ENCODE measurements around the gene PIAS3. TPM values are rescaled to one million over a fixed set of nuclear protein-coding genes. Genes with fewer than 3 reads are reported as not detected.

The PIAS3 gene
- total RNA-seq, 1 experiment from 2014 or later, result 16.8 TPM

DNA sequence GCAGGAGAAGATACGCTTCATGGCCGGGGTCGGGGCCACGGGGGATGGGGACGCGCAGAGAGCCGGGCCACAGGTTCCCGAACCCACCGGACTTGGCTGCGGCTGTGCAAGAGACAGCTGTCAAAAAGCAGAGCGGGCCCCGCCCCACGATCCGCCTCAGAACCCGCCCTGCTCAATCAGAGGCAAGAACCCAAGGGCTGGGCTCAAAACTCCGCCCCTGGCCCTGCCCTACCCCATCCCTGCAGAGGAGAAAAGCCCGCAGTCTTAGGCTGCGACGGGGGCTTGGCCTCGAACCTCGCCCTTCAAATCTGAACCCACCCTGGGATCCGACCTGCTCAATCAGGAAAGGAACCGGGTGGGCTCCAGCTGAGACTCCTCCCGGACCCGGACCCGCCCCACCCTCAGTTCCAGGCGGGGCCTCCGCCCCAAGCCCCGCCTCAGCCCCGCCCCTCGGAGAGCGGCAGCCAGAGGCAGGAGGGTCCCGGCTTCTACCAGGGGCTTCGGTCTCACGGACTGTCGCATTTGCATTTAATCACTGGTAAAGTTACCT lies 26.9 kb upstream of the PIAS3 start, which contains the start of gene ANKRD35:
ANKRD35 (minus strand) TSS at position 129 of the 550 bp plus-strand sequence; CDS start at position 21, 108 bp downstream.
- Histone ChIP-seq H3K4me1 (ENCODE audit: low read length) (peaks cover 16% of the 10 kb centered on the region), H3K4me3 (ENCODE audit: low read length) (peak within 1 kb of the TSS; percentile 76), H3K79me2 (ENCODE audit: low read length) (no peaks in the 10 kb centered on the region), H3K9me3 (ENCODE audit: low read length) (no peaks in the 10 kb centered on the region), H2AFZ (ENCODE audit: low read length) (peak within 1 kb of the TSS; percentile 92), H3K27me3 (ENCODE audit: low read length) (no peaks in the 10 kb centered on the region), H3K36me3 (ENCODE audit: insufficient read depth, low read length) (no peaks in the 10 kb centered on the region), H3K9ac (ENCODE audit: low read length) (peak within 1 kb of the TSS; percentile 39; the same call in 1 of the 2 replicates), H3K4me2 (ENCODE audit: low read depth, low read length, poor library complexity, severe bottlenecking) (peak within 1 kb of the TSS; percentile 68), H4K20me1 (ENCODE audit: insufficient read depth, low read depth, low read length) (no peaks in the 10 kb centered on the region), H3K27ac (ENCODE audit: low read length) (no peak within 1 kb of the TSS), H3K9me2 (replicated peaks; ENCODE audit: insufficient read depth, low read length) (no peaks in the 10 kb centered on the region)
- DNase-seq, result peak; percentile 93

DNA sequence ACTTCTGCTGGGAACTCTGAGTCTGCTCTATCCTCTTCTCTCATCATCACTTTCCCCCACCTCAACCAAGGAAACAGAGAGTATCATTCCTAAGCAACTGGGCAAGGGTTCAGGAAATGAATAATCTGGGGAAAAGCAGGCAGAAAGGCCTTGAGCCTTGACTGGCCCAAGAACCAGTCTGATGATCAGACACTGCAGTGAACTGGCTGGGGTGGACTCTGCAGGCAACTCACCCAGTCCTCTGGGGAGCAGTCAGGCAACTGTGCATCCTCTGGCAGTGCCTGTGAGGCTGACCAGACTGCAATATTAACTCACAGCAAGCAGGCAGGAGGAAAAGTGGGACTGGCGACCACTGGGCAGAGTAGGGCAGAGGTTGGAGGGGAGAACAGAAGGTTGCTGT lies 25.8 kb upstream of the PIAS3 start:
- H2AFZ ChIP-seq (ENCODE audit: low read length), result no peak overlapping the region
- DNase-seq, result no peak
- H3K9me3 ChIP-seq (ENCODE audit: low read length), result no peaks in the 10 kb centered on the region
- no peaks in the 10 kb centered on the region for H3K36me3 ChIP-seq (ENCODE audit: insufficient read depth, low read length)
- no peak overlapping the region for H3K4me3 ChIP-seq (ENCODE audit: low read length)
- no peak overlapping the region for H3K4me2 ChIP-seq (ENCODE audit: low read depth, low read length, poor library complexity, severe bottlenecking)
- H3K9ac ChIP-seq (ENCODE audit: low read length), result no peak overlapping the region
- no peaks in the 10 kb centered on the region for H3K27me3 ChIP-seq (ENCODE audit: low read length)
- peaks cover 16% of the 10 kb centered on the region for H3K4me1 ChIP-seq (ENCODE audit: low read length)
- no peak overlapping the region for H3K27ac ChIP-seq (ENCODE audit: low read length)
- no peaks in the 10 kb centered on the region for H3K9me2 ChIP-seq (replicated peaks; ENCODE audit: insufficient read depth, low read length)
- H4K20me1 ChIP-seq (ENCODE audit: insufficient read depth, low read depth, low read length), result no peaks in the 10 kb centered on the region
- H3K79me2 ChIP-seq (ENCODE audit: low read length), result no peaks in the 10 kb centered on the region

DNA sequence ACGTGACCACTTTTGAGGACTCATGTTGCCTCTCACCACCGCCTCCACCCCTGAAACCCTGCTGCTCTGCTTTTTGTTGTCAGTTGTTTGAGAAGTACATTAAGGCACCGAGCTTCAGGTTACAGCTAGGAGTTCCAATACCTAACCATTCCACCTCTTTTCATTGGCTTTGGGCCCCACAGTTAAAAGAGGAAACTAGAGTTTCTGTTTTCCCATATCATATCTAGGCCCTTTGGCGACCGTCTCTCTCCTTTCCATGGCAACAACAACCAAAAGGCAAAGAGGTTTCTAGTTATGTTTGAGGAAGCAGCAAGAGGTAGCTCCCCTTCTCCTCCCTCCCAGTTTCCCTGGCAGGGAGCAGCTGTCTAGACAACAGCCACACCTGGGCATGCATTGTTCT lies 20.9 kb upstream of the PIAS3 start:
- no peak overlapping the region for H3K27ac ChIP-seq (ENCODE audit: low read length)
- no peak overlapping the region for H3K4me2 ChIP-seq (ENCODE audit: low read depth, low read length, poor library complexity, severe bottlenecking)
- no peak overlapping the region for H2AFZ ChIP-seq (ENCODE audit: low read length)

DNA sequence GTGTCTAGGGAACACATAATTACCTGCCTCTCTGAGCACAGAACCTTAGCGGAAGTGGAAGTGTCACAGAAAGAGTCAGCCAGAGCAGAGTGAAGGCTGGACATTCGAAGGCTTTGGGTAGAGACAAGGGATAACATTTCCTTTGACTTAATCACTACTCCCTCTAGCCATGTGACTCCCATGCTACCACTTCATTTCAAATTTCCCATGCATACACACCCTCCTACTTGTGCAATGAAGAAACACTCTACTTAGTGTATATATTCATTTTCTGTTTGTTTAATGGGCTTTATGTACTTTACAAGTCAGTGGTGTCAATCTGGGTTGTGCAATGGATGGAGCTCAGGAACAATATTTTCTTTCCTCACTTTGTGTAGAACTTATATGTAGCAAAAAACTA lies 19.8 kb upstream of the PIAS3 start:
- Histone ChIP-seq H3K79me2 (ENCODE audit: low read length) (no peaks in the 10 kb centered on the region), H3K36me3 (ENCODE audit: insufficient read depth, low read length) (no peaks in the 10 kb centered on the region), H3K4me1 (ENCODE audit: low read length) (no peaks in the 10 kb centered on the region), H4K20me1 (ENCODE audit: insufficient read depth, low read depth, low read length) (no peaks in the 10 kb centered on the region), H3K9ac (ENCODE audit: low read length) (no peak overlapping the region), H3K27me3 (ENCODE audit: low read length) (no peaks in the 10 kb centered on the region), H3K4me2 (ENCODE audit: low read depth, low read length, poor library complexity, severe bottlenecking) (no peak overlapping the region), H3K4me3 (ENCODE audit: low read length) (no peak overlapping the region), H3K9me2 (replicated peaks; ENCODE audit: insufficient read depth, low read length) (no peaks in the 10 kb centered on the region), H2AFZ (ENCODE audit: low read length) (no peak overlapping the region), H3K9me3 (ENCODE audit: low read length) (no peaks in the 10 kb centered on the region), H3K27ac (ENCODE audit: low read length) (no peak overlapping the region)
- DNase-seq, result no peak

More for the DNA sequence above, 20.9 kb upstream of the PIAS3 start:
- H3K36me3 ChIP-seq (ENCODE audit: insufficient read depth, low read length), result no peaks in the 10 kb centered on the region
- H3K9ac ChIP-seq (ENCODE audit: low read length), result no peak overlapping the region
- no peak overlapping the region for H3K4me3 ChIP-seq (ENCODE audit: low read length)
- H3K9me2 ChIP-seq (replicated peaks; ENCODE audit: insufficient read depth, low read length), result no peaks in the 10 kb centered on the region
- H3K4me1 ChIP-seq (ENCODE audit: low read length), result no peaks in the 10 kb centered on the region
- no peaks in the 10 kb centered on the region for H4K20me1 ChIP-seq (ENCODE audit: insufficient read depth, low read depth, low read length)
- H3K27me3 ChIP-seq (ENCODE audit: low read length), result no peaks in the 10 kb centered on the region
- H3K79me2 ChIP-seq (ENCODE audit: low read length), result no peaks in the 10 kb centered on the region
- DNase-seq, result no peak
- H3K9me3 ChIP-seq (ENCODE audit: low read length), result no peaks in the 10 kb centered on the region

DNA sequence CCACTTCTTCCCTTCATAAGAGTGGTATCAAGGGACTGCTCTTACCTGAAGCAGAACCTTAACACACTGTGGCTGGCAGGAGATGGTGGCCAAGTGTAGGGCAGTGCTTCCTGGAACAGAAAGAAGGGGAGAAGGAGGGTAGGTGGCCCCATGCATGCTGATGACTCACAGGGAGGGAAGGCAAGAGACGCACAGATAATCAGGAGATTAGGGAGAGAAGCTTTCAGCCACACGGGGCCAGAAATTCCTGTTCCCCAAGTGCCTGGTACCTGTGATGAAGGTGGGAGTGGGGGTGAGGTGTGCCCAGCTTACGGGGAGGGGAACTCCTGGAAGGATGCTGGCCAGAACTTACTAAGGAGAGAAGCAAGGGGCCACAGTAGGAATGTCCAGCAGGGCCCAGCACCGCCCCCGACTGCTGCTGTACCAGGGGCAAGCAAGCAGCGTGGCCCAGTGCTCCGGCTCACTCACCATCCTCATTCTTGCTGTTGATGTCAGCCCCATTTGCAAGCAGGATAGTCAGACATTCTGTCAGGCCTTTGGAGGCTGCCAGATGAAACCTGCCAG lies 19.1 kb upstream of the PIAS3 start:
- H3K9ac ChIP-seq (ENCODE audit: low read length), result no peak overlapping the region
- H3K4me1 ChIP-seq (ENCODE audit: low read length), result no peaks in the 10 kb centered on the region
- no peak overlapping the region for H3K4me3 ChIP-seq (ENCODE audit: low read length)
- H3K9me2 ChIP-seq (replicated peaks; ENCODE audit: insufficient read depth, low read length), result no peaks in the 10 kb centered on the region
- no peaks in the 10 kb centered on the region for H3K79me2 ChIP-seq (ENCODE audit: low read length)
- H3K27me3 ChIP-seq (ENCODE audit: low read length), result no peaks in the 10 kb centered on the region
- H3K27ac ChIP-seq (ENCODE audit: low read length), result no peak overlapping the region
- no peaks in the 10 kb centered on the region for H3K36me3 ChIP-seq (ENCODE audit: insufficient read depth, low read length)
- no peaks in the 10 kb centered on the region for H3K9me3 ChIP-seq (ENCODE audit: low read length)
- H4K20me1 ChIP-seq (ENCODE audit: insufficient read depth, low read depth, low read length), result no peaks in the 10 kb centered on the region
- no peak overlapping the region for H2AFZ ChIP-seq (ENCODE audit: low read length)
- H3K4me2 ChIP-seq (ENCODE audit: low read depth, low read length, poor library complexity, severe bottlenecking), result no peak overlapping the region
- no peak for DNase-seq

DNA sequence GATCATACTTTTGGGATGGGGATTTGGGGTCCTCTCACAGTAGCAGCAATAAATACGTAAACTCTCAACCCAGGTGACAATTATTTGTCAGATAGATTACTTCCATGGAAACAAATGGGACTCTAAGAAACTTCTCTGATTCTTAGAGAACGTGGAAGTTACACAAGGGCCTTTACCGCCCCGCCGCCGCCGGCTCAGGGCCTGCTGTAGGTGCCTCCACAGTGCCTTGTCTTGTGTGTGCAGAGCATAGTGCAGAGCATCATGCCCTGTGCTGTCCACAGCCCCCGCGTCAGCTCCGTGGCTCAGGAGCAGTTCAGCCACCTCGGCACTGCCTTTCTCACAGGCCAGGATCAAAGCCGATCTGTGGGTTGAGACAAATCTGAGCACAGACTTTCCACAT lies 15.8 kb upstream of the PIAS3 start:
- Histone ChIP-seq H3K4me3 (ENCODE audit: low read length) (no peak overlapping the region), H3K27ac (ENCODE audit: low read length) (no peak overlapping the region), H3K79me2 (ENCODE audit: low read length) (no peaks in the 10 kb centered on the region), H3K4me1 (ENCODE audit: low read length) (peaks cover 7% of the 10 kb centered on the region), H4K20me1 (ENCODE audit: insufficient read depth, low read depth, low read length) (no peaks in the 10 kb centered on the region), H3K36me3 (ENCODE audit: insufficient read depth, low read length) (no peaks in the 10 kb centered on the region), H3K27me3 (ENCODE audit: low read length) (no peaks in the 10 kb centered on the region), H3K4me2 (ENCODE audit: low read depth, low read length, poor library complexity, severe bottlenecking) (no peak overlapping the region), H3K9me2 (replicated peaks; ENCODE audit: insufficient read depth, low read length) (no peaks in the 10 kb centered on the region), H2AFZ (ENCODE audit: low read length) (no peak overlapping the region), H3K9me3 (ENCODE audit: low read length) (no peaks in the 10 kb centered on the region), H3K9ac (ENCODE audit: low read length) (no peak overlapping the region)
- no peak for DNase-seq

GRCh38 chr1:145871994-145872924 lies 13.4 kb upstream of the PIAS3 start:
- Histone ChIP-seq H3K27me3 (ENCODE audit: low read length) (no peaks in the 10 kb centered on the region), H3K4me1 (ENCODE audit: low read length) (peaks cover 7% of the 10 kb centered on the region), H3K4me2 (ENCODE audit: low read depth, low read length, poor library complexity, severe bottlenecking) (peak overlapping the region; percentile 76), H3K27ac (ENCODE audit: low read length) (no peak overlapping the region), H3K36me3 (ENCODE audit: insufficient read depth, low read length) (no peaks in the 10 kb centered on the region), H4K20me1 (ENCODE audit: insufficient read depth, low read depth, low read length) (no peaks in the 10 kb centered on the region), H3K9me3 (ENCODE audit: low read length) (no peaks in the 10 kb centered on the region), H3K9ac (ENCODE audit: low read length) (peak overlapping the region; percentile 66), H3K4me3 (ENCODE audit: low read length) (peak overlapping the region; percentile 59; the same call in 1 of the 2 replicates), H3K79me2 (ENCODE audit: low read length) (no peaks in the 10 kb centered on the region), H3K9me2 (replicated peaks; ENCODE audit: insufficient read depth, low read length) (no peaks in the 10 kb centered on the region), H2AFZ (ENCODE audit: low read length) (peak overlapping the region; percentile 94)
- DNase-seq, result no peak

GRCh38 chr1:145868232-145868631 lies 9.4 kb upstream of the PIAS3 start:
- no peak overlapping the region for H3K9ac ChIP-seq (ENCODE audit: low read length)
- no peaks in the 10 kb centered on the region for H4K20me1 ChIP-seq (ENCODE audit: insufficient read depth, low read depth, low read length)
- H3K27ac ChIP-seq (ENCODE audit: low read length), result no peak overlapping the region
- H3K9me2 ChIP-seq (replicated peaks; ENCODE audit: insufficient read depth, low read length), result no peaks in the 10 kb centered on the region
- no peaks in the 10 kb centered on the region for H3K79me2 ChIP-seq (ENCODE audit: low read length)
- no peaks in the 10 kb centered on the region for H3K9me3 ChIP-seq (ENCODE audit: low read length)
- DNase-seq, result no peak
- H3K4me3 ChIP-seq (ENCODE audit: low read length), result no peak overlapping the region
- no peak overlapping the region for H2AFZ ChIP-seq (ENCODE audit: low read length)
- peaks cover 7% of the 10 kb centered on the region for H3K4me1 ChIP-seq (ENCODE audit: low read length)
- H3K36me3 ChIP-seq (ENCODE audit: insufficient read depth, low read length), result no peaks in the 10 kb centered on the region
- no peak overlapping the region for H3K4me2 ChIP-seq (ENCODE audit: low read depth, low read length, poor library complexity, severe bottlenecking)
- no peaks in the 10 kb centered on the region for H3K27me3 ChIP-seq (ENCODE audit: low read length)
